ENCODE measurements around the gene ZMIZ2. TPM values are rescaled to one million over a fixed set of nuclear protein-coding genes. Genes with fewer than 3 reads are reported as not detected.

Gene ZMIZ2
- total RNA-seq, 2 donors from 2014 or later: 23.4 to 38.9 TPM

GRCh38 chr7:44805950-44806349 is 57.3 kb downstream of the ZMIZ2 start:
- TF ChIP-seq CTCF (IDR thresholded peaks at IDR 0.05): no peak
- ATAC-seq (ENCODE audit: insufficient number of reproducible peaks, low FRiP score, low read depth) (no peak), DNase-seq (ENCODE audit: low spot score) (no peak)
- no peaks in the 10 kb centered on the region for H3K4me1 ChIP-seq (ENCODE audit: control insufficient read depth in 1 of 2, low read depth in 2 of 2)
- H3K4me3 ChIP-seq: no peak overlapping the region
- H3K36me3 ChIP-seq: peaks cover 31% of the 10 kb centered on the region
- no peak overlapping the region for H3K27ac ChIP-seq
- no peaks in the 10 kb centered on the region for H3K27me3 ChIP-seq (replicated peaks; ENCODE audit: insufficient read depth)
- no peaks in the 10 kb centered on the region for H3K9me3 ChIP-seq

GRCh38 chr7:44808914-44809393 is 60.3 kb downstream of the ZMIZ2 start:
- DNase-seq (ENCODE audit: low spot score) (no peak), ATAC-seq (ENCODE audit: insufficient number of reproducible peaks, low FRiP score, low read depth) (no peak)
- no peak for TF ChIP-seq CTCF (IDR thresholded peaks at IDR 0.05)
- H3K4me1 ChIP-seq (ENCODE audit: control insufficient read depth in 1 of 2, low read depth in 2 of 2): no peaks in the 10 kb centered on the region
- no peaks in the 10 kb centered on the region for H3K27me3 ChIP-seq (replicated peaks; ENCODE audit: insufficient read depth)
- no peaks in the 10 kb centered on the region for H3K9me3 ChIP-seq
- no peak overlapping the region for H3K27ac ChIP-seq
- peaks cover 4% of the 10 kb centered on the region for H3K36me3 ChIP-seq
- H3K4me3 ChIP-seq: no peak overlapping the region

- H3K36me3 ChIP-seq: no peaks in the 10 kb centered on the region
- H3K9me3 ChIP-seq: no peaks in the 10 kb centered on the region
- no peak overlapping the region for H3K4me3 ChIP-seq
- TF ChIP-seq CTCF (IDR thresholded peaks at IDR 0.05): no peak
- no peaks in the 10 kb centered on the region for H3K4me1 ChIP-seq (ENCODE audit: control insufficient read depth in 1 of 2, low read depth in 2 of 2)
- DNase-seq (ENCODE audit: low spot score) (no peak), ATAC-seq (ENCODE audit: insufficient number of reproducible peaks, low FRiP score, low read depth) (no peak)
- H3K27ac ChIP-seq: no peak overlapping the region
- no peaks in the 10 kb centered on the region for H3K27me3 ChIP-seq (replicated peaks; ENCODE audit: insufficient read depth)
Observed at GRCh38 chr7:44811093-44811492, 62.4 kb downstream of the ZMIZ2 start.

GRCh38 chr7:44811571-44811970 is 62.9 kb downstream of the ZMIZ2 start:
- Histone ChIP-seq H3K36me3 (no peaks in the 10 kb centered on the region), H3K4me1 (ENCODE audit: control insufficient read depth in 1 of 2, low read depth in 2 of 2) (no peaks in the 10 kb centered on the region), H3K4me3 (no peak overlapping the region), H3K27ac (no peak overlapping the region), H3K9me3 (no peaks in the 10 kb centered on the region), H3K27me3 (replicated peaks; ENCODE audit: insufficient read depth) (no peaks in the 10 kb centered on the region)
- no peak for ATAC-seq (ENCODE audit: insufficient number of reproducible peaks, low FRiP score, low read depth)
- no peak for DNase-seq (ENCODE audit: low spot score)
- no peak for TF ChIP-seq CTCF (IDR thresholded peaks at IDR 0.05)

GRCh38 chr7:44814919-44815318 is 66.3 kb downstream of the ZMIZ2 start:
- Histone ChIP-seq H3K4me1 (ENCODE audit: control insufficient read depth in 1 of 2, low read depth in 2 of 2) (no peaks in the 10 kb centered on the region), H3K9me3 (no peaks in the 10 kb centered on the region), H3K27ac (no peak overlapping the region), H3K4me3 (no peak overlapping the region), H3K36me3 (no peaks in the 10 kb centered on the region), H3K27me3 (replicated peaks; ENCODE audit: insufficient read depth) (no peaks in the 10 kb centered on the region)
- no peak for TF ChIP-seq CTCF (IDR thresholded peaks at IDR 0.05)
- no peak for ATAC-seq (ENCODE audit: insufficient number of reproducible peaks, low FRiP score, low read depth)
- DNase-seq (ENCODE audit: low spot score): no peak

Measured in thoracic aorta (tissue), 2 donors.